Chondrocyte (in vitro differentiated cells): ENCODE data around the gene HMCN2. TPM values are rescaled to one million over a fixed set of nuclear protein-coding genes. Genes with fewer than 3 reads are reported as not detected.

Source experiments
- DNase-seq: peaks from one replicate; pipeline ENCODE4 v3.0.0; 2021; ENCODE audit warnings: mixed read lengths, low spot score
- H3K27ac Mint-ChIP-seq: one replicate; pipeline ENCODE4 v1.8.0; 2021; ENCODE audit warnings: mild to moderate bottlenecking, moderate library complexity, mixed read lengths; ENCODE audit not compliant: unreplicated experiment
- H3K27me3 Mint-ChIP-seq: 2 replicates; pipeline ENCODE4 v1.8.0; 2021; ENCODE audit warnings: low read depth, mixed read lengths
- H3K36me3 Mint-ChIP-seq: 2 replicates; pipeline ENCODE4 v1.8.0; 2021; ENCODE audit warnings: low read depth, mixed read lengths
- H3K4me1 Mint-ChIP-seq: 2 replicates; pipeline ENCODE4 v1.8.0; 2021; ENCODE audit warnings: low read depth, mild to moderate bottlenecking, mixed read lengths
- H3K4me3 Mint-ChIP-seq: one replicate; pipeline ENCODE4 v1.8.0; 2021; ENCODE audit warnings: mild to moderate bottlenecking, moderate library complexity, mixed read lengths; ENCODE audit not compliant: unreplicated experiment
- H3K9me3 Mint-ChIP-seq: 2 replicates; pipeline ENCODE4 v1.8.0; 2021; ENCODE audit warnings: low read depth, mixed read lengths
- CTCF ChIP-seq: fragments of 200-600 bp; sonication (generic); IDR thresholded peaks from 2 replicates; pipeline ENCODE4 v1.5.0; 2021; ENCODE audit warnings: antibody characterized with exemption, mild to moderate bottlenecking, moderate library complexity
- total RNA-seq: library from RNA; stranded (reverse); gene quantifications from 3 replicates; pipeline ENCODE4 v1.2.1, GENCODE V29; 2021

The HMCN2 gene
- total RNA-seq, 1 donor from 2014 or later, result 0.05 TPM

- Mint-ChIP-seq H3K27ac (no peak overlapping the region), H3K27me3 (no peaks in the 10 kb centered on the region), H3K4me1 (no peaks in the 10 kb centered on the region), H3K4me3 (no peak overlapping the region), H3K36me3 (peaks cover 10% of the 10 kb centered on the region), H3K9me3 (no peaks in the 10 kb centered on the region)
- no peak for TF ChIP-seq CTCF
- no peak for DNase-seq
Measured at GRCh38 chr9:130473009-130473408, 207.4 kb downstream of the HMCN2 start.

DNA sequence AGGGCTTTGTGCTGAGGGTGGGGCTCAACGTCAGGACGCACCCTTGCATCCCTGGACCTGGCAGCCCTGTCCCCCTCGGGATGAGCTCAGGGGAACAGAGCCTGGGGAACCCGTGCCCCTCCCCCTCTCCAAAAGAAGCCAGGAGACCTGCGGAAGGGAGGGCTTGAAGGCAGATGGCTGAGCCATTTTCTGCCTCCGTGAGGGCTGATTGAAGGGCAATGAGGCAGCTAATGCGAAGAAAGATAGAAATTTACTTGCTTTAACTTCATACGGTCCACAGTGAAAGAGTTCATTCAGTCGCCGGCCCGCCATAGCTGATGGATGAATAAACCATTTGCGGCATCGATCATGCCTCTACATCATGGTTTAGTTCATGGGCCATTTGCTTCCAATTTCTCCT, 208.0 kb downstream of the HMCN2 start:
- H3K36me3 Mint-ChIP-seq, result peaks cover 9% of the 10 kb centered on the region
- H3K4me3 Mint-ChIP-seq, result no peak overlapping the region
- no peak overlapping the region for H3K27ac Mint-ChIP-seq

GRCh38 chr9:130474106-130474505, 208.5 kb downstream of the HMCN2 start:
- Mint-ChIP-seq H3K4me3 (no peak overlapping the region), H3K27ac (no peak overlapping the region), H3K9me3 (no peaks in the 10 kb centered on the region), H3K4me1 (no peaks in the 10 kb centered on the region), H3K27me3 (no peaks in the 10 kb centered on the region), H3K36me3 (peaks cover 7% of the 10 kb centered on the region)
- DNase-seq, result no peak
- TF ChIP-seq CTCF, result no peak

More for the DNA sequence above, 208.0 kb downstream of the HMCN2 start:
- no peaks in the 10 kb centered on the region for H3K4me1 Mint-ChIP-seq
- no peaks in the 10 kb centered on the region for H3K27me3 Mint-ChIP-seq
- H3K9me3 Mint-ChIP-seq, result no peaks in the 10 kb centered on the region
- DNase-seq, result no peak
- TF ChIP-seq CTCF, result no peak

GRCh38 chr9:130476151-130476730, 210.7 kb downstream of the HMCN2 start:
- DNase-seq, result no peak
- TF ChIP-seq CTCF, result no peak
- Mint-ChIP-seq H3K27ac (no peak overlapping the region), H3K9me3 (no peaks in the 10 kb centered on the region), H3K4me1 (no peaks in the 10 kb centered on the region), H3K4me3 (no peak overlapping the region), H3K27me3 (no peaks in the 10 kb centered on the region), H3K36me3 (peaks cover 13% of the 10 kb centered on the region)

GRCh38 chr9:130477564-130477963, 212.0 kb downstream of the HMCN2 start:
- Mint-ChIP-seq H3K9me3 (no peaks in the 10 kb centered on the region), H3K4me1 (no peaks in the 10 kb centered on the region), H3K36me3 (peaks cover 13% of the 10 kb centered on the region), H3K27ac (no peak overlapping the region), H3K4me3 (no peak overlapping the region), H3K27me3 (no peaks in the 10 kb centered on the region)
- no peak for TF ChIP-seq CTCF
- no peak for DNase-seq
